GM23338 (cell line): Measurements from ENCODE around the gene TAGLN. TPM values are rescaled to one million over a fixed set of nuclear protein-coding genes. Genes with fewer than 3 reads are reported as not detected.

Experiments used
- ATAC-seq: fragments of 200-7000 bp; cut with Tn5 transposase; 3 replicates; pipeline ENCODE4 v1.9.1; 2020
- DNase-seq: peaks from one replicate; pipeline ENCODE4 v3.0.0-alpha.2; 2015; ENCODE audit warnings: low spot score
- H2AFZ ChIP-seq: fragments of 200-600 bp; sonication (generic); 2 replicates; pipeline ENCODE4 v1.8.0; 2016; ENCODE audit warnings: antibody characterized with exemption, mild to moderate bottlenecking, moderate library complexity
- H3F3A ChIP-seq: fragments of 200-600 bp; sonication (generic); replicated peaks from 2 replicates; pipeline ENCODE4 v1.8.0; 2017; ENCODE audit warnings: antibody characterized with exemption, mixed run types, low read depth
- H3K27ac ChIP-seq: fragments of 200-600 bp; sonication (generic); 2 replicates; pipeline ENCODE4 v1.6.1; 2016; ENCODE audit warnings: low read depth
- H3K27me3 ChIP-seq: fragments of 200-600 bp; sonication (generic); 2 replicates; pipeline ENCODE4 v1.8.0; 2016; ENCODE audit warnings: mild to moderate bottlenecking, mixed run types, moderate library complexity; ENCODE audit not compliant: insufficient read depth
- H3K36me3 ChIP-seq: fragments of 200-600 bp; sonication (generic); 2 replicates; pipeline ENCODE4 v1.8.0; 2016; ENCODE audit warnings: mild to moderate bottlenecking; ENCODE audit not compliant: insufficient read depth
- H3K4me1 ChIP-seq: fragments of 200-600 bp; sonication (generic); 2 replicates; pipeline ENCODE4 v1.8.0; 2016; ENCODE audit warnings: mild to moderate bottlenecking, moderate library complexity; ENCODE audit not compliant: insufficient read depth
- H3K4me2 ChIP-seq: fragments of 200-600 bp; sonication (generic); 2 replicates; pipeline ENCODE4 v1.7.1; 2017; ENCODE audit warnings: mixed run types
- H3K4me3 ChIP-seq: fragments of 200-600 bp; sonication (generic); 2 replicates; pipeline ENCODE4 v1.6.1; 2016; ENCODE audit warnings: mixed run types
- H3K79me2 ChIP-seq: fragments of 200-600 bp; sonication (generic); replicated peaks from 2 replicates; pipeline ENCODE4 v1.8.0; 2017; ENCODE audit warnings: mild to moderate bottlenecking; ENCODE audit not compliant: insufficient read depth
- H3K9me2 ChIP-seq: fragments of 200-600 bp; sonication (generic); 2 replicates; pipeline ENCODE4 v1.8.0; 2017; ENCODE audit not compliant: insufficient read depth
- H4K20me1 ChIP-seq: fragments of 200-600 bp; sonication (generic); replicated peaks from 2 replicates; pipeline ENCODE4 v1.8.0; 2017; ENCODE audit warnings: mild to moderate bottlenecking; ENCODE audit not compliant: insufficient read depth
- H3K27ac Mint-ChIP-seq: 2 replicates; pipeline ENCODE4 v1.8.0; 2020; ENCODE audit warnings: inconsistent platforms, mild to moderate bottlenecking, moderate library complexity, mixed read lengths
- H3K27me3 Mint-ChIP-seq: 3 replicates; pipeline ENCODE4 v1.8.0; 2022; ENCODE audit warnings: low read depth, mild to moderate bottlenecking, moderate library complexity, mixed read lengths, inconsistent platforms; ENCODE audit not compliant: insufficient read depth, poor library complexity
- H3K36me3 Mint-ChIP-seq: 3 replicates; pipeline ENCODE4 v1.8.0; 2021; ENCODE audit warnings: low read depth, mild to moderate bottlenecking, inconsistent platforms, moderate library complexity, mixed read lengths
- H3K4me1 Mint-ChIP-seq: 3 replicates; pipeline ENCODE4 v1.8.0; 2020; ENCODE audit warnings: mild to moderate bottlenecking, inconsistent platforms, mixed read lengths
- H3K4me3 Mint-ChIP-seq: 3 replicates; pipeline ENCODE4 v1.8.0; 2021; ENCODE audit warnings: moderate library complexity, mild to moderate bottlenecking, inconsistent platforms, mixed read lengths
- H3K9me3 Mint-ChIP-seq: 3 replicates; pipeline ENCODE4 v1.8.0; 2020; ENCODE audit warnings: moderate library complexity, mild to moderate bottlenecking, inconsistent platforms, mixed read lengths
- CREB1 ChIP-seq: fragments of 250-450 bp; sonication (Bioruptor Pico); IDR thresholded peaks from 2 replicates; pipeline ENCODE4 v1.5.0; 2020; ENCODE audit warnings: low read depth, mild to moderate bottlenecking, moderate library complexity
- JUNB ChIP-seq: IDR thresholded peaks from one replicate; pipeline ENCODE4 v1.6.1; 2016; ENCODE audit warnings: antibody characterized with exemption; ENCODE audit not compliant: unreplicated experiment
- POLR2AphosphoS5 ChIP-seq: IDR thresholded peaks from 2 replicates; pipeline ENCODE4 v1.6.1; 2016; ENCODE audit warnings: antibody characterized with exemption, low read depth
- STAT1 ChIP-seq: IDR thresholded peaks from one replicate; pipeline ENCODE4 v1.6.1; 2016; ENCODE audit warnings: antibody characterized with exemption; ENCODE audit not compliant: unreplicated experiment
- ZNF331 ChIP-seq: fragments of 250-450 bp; sonication (Bioruptor Pico); IDR thresholded peaks from 2 replicates; pipeline ENCODE4 v1.5.0; 2020; ENCODE audit warnings: low read depth, mild to moderate bottlenecking, moderate library complexity
- polyA plus RNA-seq: library from polyadenylated mRNA; unstranded; fragments of >200 nt; fragmentation: Nextera tagmentation; extraction: Ambion mirVana; gene quantifications from 2 replicates; pipeline ENCODE4 v1.2.1, GENCODE V29; 2016
- total RNA-seq: library from RNA; depleted of rRNA; stranded (reverse); fragments of >200 nt; shearing (Covaris generic); gene quantifications from 2 replicates; pipeline ENCODE4 v1.2.3, GENCODE V29; 2014
- TF ChIP-seq, protein P1 (sequence below): IDR thresholded peaks from 2 replicates; pipeline ENCODE4 v1.6.1; 2016; ENCODE audit warnings: antibody characterized with exemption
- TF ChIP-seq, protein P2 (sequence below), 2 experiments: fragments of 200-600 bp in 1 of 2; sonication (generic) in 1 of 2; conservative IDR thresholded peaks; 2 replicates each; pipeline versions ENCODE4 v1.5.1 to v1.6.1; 2016 to 2017; ENCODE audit warnings: antibody characterized with exemption in 2 of 2, low read depth in 2 of 2, mild to moderate bottlenecking in 2 of 2, moderate library complexity in 1 of 2
- TF ChIP-seq, protein P3 (sequence below): fragments of 250-450 bp; sonication (Bioruptor Pico); IDR thresholded peaks from 2 replicates; pipeline ENCODE4 v1.5.0; 2020; ENCODE audit warnings: mild to moderate bottlenecking, moderate library complexity

Gene TAGLN
- total and polyA plus RNA-seq, 2 experiments from 2014 or later = 86.8 to 130 TPM

DNA sequence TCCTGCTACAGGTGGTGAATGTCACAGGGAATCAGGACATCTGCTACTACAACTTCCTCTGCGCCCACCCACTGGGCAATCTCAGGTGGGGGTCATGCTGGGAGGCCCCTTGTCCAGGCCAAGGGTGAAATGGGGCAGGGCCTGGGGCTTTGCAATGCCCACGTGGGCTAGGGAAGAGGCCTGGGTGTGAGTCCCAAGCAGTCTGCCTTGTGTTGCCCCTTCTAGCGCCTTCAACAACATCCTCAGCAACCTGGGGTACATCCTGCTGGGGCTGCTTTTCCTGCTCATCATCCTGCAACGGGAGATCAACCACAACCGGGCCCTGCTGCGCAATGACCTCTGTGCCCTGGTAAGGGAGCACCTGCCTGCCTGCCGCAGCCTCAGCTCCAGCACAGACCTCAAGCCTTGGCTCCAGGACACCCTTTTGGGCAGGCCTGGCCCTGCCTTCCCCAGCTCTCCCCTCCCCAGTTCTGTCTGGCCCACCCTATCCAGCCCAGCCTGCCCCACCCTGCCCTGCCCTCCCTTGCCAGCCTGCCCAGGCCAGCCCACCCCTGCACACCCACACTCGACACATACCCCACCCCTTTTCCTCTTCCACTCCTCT lies 9.1 kb upstream of the TAGLN start:
- no peaks in the 10 kb centered on the region for H3K27me3 ChIP-seq
- no peaks in the 10 kb centered on the region for H3K4me1 ChIP-seq
- Mint-ChIP-seq H3K36me3 (peaks cover 4% of the 10 kb centered on the region; the same call in 2 of the 3 replicates), H3K27ac (no peak overlapping the region), H3K4me1 (no peaks in the 10 kb centered on the region; the same call in 2 of the 3 replicates), H3K27me3 (peaks cover 9% of the 10 kb centered on the region), H3K4me3 (no peak overlapping the region), H3K9me3 (no peaks in the 10 kb centered on the region)
- H2AFZ ChIP-seq = no peak overlapping the region
- H3K27ac ChIP-seq = no peak overlapping the region
- no peaks in the 10 kb centered on the region for H4K20me1 ChIP-seq
- H3K4me3 ChIP-seq = no peak overlapping the region
- ATAC-seq (no peak), DNase-seq (no peak)
- no peaks in the 10 kb centered on the region for H3F3A ChIP-seq
- no peaks in the 10 kb centered on the region for H3K9me2 ChIP-seq
- no peak overlapping the region for H3K4me2 ChIP-seq
- H3K79me2 ChIP-seq = no peaks in the 10 kb centered on the region
- H3K36me3 ChIP-seq = no peaks in the 10 kb centered on the region
- TF ChIP-seq ZNF331 (CRISPR knock-in tag) (no peak), CREB1 (CRISPR knock-in tag) (no peak), POLR2AphosphoS5 (no peak), JUNB (no peak), STAT1 (no peak)
- TF ChIP-seq, protein P1, sequence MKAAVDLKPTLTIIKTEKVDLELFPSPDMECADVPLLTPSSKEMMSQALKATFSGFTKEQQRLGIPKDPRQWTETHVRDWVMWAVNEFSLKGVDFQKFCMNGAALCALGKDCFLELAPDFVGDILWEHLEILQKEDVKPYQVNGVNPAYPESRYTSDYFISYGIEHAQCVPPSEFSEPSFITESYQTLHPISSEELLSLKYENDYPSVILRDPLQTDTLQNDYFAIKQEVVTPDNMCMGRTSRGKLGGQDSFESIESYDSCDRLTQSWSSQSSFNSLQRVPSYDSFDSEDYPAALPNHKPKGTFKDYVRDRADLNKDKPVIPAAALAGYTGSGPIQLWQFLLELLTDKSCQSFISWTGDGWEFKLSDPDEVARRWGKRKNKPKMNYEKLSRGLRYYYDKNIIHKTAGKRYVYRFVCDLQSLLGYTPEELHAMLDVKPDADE = no peak
- TF ChIP-seq, protein P2, sequence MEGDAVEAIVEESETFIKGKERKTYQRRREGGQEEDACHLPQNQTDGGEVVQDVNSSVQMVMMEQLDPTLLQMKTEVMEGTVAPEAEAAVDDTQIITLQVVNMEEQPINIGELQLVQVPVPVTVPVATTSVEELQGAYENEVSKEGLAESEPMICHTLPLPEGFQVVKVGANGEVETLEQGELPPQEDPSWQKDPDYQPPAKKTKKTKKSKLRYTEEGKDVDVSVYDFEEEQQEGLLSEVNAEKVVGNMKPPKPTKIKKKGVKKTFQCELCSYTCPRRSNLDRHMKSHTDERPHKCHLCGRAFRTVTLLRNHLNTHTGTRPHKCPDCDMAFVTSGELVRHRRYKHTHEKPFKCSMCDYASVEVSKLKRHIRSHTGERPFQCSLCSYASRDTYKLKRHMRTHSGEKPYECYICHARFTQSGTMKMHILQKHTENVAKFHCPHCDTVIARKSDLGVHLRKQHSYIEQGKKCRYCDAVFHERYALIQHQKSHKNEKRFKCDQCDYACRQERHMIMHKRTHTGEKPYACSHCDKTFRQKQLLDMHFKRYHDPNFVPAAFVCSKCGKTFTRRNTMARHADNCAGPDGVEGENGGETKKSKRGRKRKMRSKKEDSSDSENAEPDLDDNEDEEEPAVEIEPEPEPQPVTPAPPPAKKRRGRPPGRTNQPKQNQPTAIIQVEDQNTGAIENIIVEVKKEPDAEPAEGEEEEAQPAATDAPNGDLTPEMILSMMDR (conservative IDR thresholded peaks at IDR 0.05; ENCODE audit: low read depth in 2 of 2) = no peak
- TF ChIP-seq, protein P3, sequence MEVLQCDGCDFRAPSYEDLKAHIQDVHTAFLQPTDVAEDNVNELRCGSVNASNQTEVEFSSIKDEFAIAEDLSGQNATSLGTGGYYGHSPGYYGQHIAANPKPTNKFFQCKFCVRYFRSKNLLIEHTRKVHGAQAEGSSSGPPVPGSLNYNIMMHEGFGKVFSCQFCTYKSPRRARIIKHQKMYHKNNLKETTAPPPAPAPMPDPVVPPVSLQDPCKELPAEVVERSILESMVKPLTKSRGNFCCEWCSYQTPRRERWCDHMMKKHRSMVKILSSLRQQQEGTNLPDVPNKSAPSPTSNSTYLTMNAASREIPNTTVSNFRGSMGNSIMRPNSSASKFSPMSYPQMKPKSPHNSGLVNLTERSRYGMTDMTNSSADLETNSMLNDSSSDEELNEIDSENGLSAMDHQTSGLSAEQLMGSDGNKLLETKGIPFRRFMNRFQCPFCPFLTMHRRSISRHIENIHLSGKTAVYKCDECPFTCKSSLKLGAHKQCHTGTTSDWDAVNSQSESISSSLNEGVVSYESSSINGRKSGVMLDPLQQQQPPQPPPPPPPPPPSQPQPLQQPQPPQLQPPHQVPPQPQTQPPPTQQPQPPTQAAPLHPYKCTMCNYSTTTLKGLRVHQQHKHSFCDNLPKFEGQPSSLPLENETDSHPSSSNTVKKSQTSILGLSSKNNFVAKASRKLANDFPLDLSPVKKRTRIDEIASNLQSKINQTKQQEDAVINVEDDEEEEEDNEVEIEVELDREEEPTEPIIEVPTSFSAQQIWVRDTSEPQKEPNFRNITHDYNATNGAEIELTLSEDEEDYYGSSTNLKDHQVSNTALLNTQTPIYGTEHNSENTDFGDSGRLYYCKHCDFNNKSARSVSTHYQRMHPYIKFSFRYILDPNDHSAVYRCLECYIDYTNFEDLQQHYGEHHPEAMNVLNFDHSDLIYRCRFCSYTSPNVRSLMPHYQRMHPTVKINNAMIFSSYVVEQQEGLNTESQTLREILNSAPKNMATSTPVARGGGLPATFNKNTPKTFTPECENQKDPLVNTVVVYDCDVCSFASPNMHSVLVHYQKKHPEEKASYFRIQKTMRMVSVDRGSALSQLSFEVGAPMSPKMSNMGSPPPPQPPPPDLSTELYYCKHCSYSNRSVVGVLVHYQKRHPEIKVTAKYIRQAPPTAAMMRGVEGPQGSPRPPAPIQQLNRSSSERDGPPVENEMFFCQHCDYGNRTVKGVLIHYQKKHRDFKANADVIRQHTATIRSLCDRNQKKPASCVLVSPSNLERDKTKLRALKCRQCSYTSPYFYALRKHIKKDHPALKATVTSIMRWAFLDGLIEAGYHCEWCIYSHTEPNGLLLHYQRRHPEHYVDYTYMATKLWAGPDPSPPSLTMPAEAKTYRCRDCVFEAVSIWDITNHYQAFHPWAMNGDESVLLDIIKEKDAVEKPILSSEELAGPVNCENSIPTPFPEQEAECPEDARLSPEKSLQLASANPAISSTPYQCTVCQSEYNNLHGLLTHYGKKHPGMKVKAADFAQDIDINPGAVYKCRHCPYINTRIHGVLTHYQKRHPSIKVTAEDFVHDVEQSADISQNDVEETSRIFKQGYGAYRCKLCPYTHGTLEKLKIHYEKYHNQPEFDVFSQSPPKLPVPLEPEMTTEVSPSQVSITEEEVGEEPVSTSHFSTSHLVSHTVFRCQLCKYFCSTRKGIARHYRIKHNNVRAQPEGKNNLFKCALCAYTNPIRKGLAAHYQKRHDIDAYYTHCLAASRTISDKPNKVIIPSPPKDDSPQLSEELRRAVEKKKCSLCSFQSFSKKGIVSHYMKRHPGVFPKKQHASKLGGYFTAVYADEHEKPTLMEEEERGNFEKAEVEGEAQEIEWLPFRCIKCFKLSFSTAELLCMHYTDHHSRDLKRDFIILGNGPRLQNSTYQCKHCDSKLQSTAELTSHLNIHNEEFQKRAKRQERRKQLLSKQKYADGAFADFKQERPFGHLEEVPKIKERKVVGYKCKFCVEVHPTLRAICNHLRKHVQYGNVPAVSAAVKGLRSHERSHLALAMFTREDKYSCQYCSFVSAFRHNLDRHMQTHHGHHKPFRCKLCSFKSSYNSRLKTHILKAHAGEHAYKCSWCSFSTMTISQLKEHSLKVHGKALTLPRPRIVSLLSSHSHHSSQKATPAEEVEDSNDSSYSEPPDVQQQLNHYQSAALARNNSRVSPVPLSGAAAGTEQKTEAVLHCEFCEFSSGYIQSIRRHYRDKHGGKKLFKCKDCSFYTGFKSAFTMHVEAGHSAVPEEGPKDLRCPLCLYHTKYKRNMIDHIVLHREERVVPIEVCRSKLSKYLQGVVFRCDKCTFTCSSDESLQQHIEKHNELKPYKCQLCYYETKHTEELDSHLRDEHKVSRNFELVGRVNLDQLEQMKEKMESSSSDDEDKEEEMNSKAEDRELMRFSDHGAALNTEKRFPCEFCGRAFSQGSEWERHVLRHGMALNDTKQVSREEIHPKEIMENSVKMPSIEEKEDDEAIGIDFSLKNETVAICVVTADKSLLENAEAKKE (CRISPR knock-in tag) = no peak
